Superior temporal gyrus (tissue), 1 donor: Measurements from ENCODE around the gene TMEM11.

Source experiments
- DNase-seq: peaks from one replicate; pipeline ENCODE4 v3.0.0-alpha.2; 2016; ENCODE audit errors: extremely low spot score

Gene TMEM11, protein sequence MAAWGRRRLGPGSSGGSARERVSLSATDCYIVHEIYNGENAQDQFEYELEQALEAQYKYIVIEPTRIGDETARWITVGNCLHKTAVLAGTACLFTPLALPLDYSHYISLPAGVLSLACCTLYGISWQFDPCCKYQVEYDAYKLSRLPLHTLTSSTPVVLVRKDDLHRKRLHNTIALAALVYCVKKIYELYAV

DNA sequence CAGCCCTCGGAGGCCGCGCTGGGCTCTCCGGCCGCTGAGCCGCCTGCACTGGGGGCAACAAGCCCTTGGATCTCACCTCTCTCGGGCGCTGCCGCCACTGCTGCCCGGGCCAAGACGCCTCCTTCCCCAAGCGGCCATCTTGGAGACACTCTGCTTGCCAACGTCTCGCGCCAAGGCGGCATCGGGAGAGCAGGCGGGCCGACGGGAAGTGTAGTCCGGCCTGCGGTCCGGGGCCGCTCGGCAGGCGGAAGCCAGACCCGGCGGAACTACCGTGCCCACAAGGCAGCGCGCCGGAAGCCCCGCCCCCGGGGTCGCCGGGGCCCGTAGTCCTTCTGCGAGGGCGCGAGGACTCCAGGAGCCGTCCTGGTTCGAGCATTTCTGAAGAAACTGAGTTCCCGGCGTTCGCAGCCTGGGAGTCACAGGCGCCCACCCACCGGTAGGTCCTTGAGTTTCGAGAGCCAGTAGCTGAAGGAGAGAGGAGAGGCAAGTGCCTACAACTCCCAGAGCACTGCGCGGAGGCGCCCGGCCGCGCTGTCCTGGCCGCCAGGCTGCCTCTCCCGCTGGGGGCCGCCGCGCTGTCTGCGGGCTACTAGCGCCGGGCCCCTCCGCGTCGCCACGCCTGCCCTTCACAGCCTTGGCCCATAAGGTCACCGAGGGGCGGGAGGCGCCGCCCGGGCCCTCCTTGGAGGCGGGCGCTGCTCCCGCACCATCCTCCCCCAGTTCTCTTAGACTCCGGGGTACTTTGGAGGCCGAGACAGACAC, at the start of gene TMEM11:
TMEM11 (minus strand) TSS at position 147 of the 762 bp plus-strand sequence; CDS start at position 138, 9 bp downstream.
- DNase-seq, result peak; percentile 93

DNA sequence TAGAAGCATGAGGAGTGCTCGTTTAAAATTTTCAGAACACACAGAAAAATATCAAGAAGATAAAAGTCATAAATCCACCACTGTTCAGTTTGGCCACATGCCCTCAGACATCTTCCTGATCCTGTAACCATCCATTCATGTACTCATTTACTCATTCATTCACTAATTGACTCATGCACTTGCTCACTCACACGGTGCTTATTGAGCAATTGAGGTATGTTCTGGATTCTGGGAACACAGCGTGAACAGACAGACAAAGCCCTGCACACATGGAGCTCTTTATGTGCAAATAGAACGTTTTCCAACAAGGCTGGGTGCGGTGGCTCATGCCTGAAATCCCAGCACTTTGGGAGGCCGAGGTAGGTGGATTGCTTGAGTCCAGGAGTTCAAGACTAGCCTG, 49.4 kb upstream of the TMEM11 start:
- no peak for DNase-seq

DNA sequence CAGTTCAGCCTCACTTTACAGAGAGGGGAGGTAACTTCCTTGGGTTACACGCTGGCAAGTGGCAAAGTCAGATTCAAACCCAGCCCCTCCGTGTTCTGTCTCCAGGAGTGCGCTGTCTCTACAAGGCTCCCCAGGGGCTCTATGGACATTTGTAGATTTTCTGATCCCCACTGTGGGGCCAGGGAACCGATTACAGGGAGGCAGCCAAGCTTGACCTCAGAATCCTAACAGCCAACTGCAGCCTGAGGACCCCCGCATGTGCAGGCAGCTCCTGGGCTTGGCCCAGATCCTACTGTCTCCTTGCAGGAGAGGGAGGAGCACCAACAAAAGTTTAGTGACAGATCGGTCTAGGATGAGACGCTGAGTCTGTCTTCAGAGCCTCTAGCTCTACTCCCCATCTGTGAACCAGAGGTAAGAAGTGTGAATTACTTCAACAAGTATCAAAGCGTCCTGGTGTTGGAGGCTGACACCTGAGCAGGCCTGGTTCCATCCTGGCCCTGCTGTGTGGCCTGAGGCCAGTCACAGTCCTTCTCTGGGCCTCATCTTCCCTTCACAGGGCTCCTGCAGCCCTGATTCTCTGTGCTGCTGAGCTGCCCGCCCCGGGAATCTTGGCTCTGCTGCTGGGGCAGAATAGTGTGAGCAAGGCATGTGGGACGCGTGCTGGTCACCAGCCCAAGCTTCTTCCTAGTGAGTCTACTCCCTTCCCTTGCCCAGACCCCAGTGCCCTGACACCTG, 48.5 kb upstream of the TMEM11 start:
- no peak for DNase-seq

DNA sequence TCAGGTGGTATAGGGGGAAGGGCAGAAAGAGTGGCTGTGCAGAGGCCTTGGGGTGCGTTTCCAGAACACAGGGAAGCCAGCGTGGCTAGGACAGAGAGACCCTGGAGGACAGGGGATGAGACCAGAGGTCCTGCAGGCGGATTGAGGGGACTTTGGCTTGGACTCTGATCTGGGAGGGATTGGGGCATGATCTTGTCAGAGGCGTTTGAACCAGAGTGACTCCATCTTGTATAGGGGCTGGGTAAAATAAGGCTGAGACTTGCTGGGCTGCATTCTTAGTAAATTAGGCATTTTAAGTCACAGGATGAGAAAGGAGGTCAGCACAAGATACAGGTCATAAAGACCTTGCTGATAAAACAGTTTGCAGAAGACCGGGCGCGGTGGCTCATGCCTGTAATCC, 44.6 kb upstream of the TMEM11 start:
- DNase-seq, result no peak

DNA sequence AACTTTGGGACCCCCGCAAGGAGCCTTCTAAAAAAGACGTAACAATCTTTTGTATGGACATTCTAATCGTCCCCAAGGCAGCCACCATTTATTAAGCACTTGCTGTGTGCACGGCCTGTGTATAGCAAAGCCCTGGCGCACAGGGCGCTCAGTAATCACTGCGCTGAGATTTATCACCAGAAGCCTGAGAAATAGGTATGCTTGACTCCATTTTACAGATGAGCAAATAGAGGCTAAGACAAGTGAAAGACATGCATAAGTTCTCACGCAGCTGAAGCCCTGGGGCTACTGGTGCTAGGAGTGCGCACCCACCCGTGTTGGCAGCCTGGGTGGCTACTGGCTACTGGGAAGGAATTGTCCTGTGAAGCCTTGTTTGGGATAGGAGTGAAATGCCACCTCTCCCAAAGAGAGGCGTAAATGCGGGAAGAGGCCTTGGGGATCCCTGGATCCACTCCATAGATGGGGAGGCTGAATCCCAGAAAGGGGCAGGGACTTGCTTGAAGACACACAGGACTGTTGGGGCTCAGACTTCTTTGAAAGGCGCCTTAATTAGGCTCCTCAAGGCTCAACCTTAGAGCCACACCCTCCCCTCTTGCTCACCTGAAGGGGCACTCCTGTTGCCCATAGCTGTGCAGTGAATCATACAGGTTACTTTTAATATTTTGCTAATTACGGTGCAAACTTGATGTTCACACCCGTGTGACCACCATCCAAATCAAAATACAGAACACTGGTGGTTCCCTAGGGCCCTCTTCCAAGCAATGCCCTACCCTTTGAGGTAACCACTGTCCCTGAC, 39.9 kb upstream of the TMEM11 start:
- DNase-seq, result no peak

DNA sequence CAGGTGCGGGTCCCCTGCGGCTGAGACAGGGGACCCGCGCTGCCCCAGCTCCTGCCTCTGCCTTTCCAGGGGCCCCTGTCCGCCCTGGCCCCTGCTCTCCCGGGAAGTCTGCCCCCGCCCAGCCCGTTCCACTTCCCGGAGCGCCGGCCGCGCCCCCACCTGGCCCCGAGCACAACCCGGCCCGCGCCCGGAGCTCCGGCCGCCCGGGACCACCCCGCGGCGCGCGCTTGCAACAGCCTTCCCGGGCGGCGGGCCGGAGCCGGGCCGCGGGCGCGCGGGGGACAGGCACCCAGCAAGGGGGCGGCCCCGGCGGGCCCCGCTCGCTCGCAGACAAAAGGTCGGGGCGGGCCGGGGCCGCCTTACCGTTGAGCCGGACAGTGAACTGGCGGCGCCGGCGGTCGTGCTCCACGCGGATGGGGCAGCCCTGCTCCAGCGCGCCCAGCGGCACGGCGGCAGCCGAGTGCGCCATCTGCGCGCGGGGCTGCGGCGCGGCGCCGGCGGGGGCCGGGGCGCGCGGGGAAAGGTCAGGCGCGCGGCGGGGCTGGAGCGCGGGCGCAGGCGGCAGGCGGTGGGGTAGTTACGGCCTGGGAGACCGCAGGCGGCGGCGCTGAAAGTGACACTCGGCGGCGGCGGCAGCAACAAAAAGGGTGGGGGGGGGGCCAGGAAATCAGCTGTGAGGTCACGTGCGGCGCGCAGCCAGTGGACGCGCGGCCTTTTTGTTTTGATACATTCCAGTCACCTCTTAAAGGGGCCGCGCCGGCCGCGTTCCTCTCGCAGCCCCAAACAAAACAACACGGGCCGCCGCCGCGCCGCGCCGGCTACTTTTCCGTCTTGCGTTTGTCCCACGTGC, 39.1 kb upstream of the TMEM11 start, which contains the start of gene NATD1:
NATD1 (minus strand) TSS at position 615 of the 850 bp plus-strand sequence; CDS start at position 469, 146 bp downstream.
- DNase-seq, result peak; percentile 85

DNA sequence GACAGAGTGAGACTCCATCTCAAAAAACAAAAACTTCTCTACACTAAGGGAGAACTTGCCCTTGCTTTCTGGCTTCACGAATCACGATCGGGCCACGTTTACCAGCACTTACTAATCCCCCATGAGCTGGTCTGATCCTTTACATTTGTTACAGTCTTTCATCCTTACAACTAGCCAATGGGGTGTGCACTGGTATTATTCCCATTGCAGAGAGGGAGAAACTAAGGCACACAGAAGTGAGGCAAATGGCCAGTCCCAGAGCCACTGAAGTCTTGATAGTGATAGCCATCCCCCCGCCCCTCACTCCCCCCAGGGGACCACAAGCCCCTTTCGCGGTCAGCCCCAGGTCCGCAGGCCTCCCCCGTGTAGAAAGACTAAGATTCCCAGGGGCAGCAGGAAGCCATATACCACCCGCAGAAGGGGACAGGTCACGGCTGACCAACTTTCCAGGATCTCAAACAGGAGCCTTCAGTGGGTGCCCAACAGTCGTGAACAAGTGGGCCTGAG, 38.4 kb upstream of the TMEM11 start:
- DNase-seq, result no peak

DNA sequence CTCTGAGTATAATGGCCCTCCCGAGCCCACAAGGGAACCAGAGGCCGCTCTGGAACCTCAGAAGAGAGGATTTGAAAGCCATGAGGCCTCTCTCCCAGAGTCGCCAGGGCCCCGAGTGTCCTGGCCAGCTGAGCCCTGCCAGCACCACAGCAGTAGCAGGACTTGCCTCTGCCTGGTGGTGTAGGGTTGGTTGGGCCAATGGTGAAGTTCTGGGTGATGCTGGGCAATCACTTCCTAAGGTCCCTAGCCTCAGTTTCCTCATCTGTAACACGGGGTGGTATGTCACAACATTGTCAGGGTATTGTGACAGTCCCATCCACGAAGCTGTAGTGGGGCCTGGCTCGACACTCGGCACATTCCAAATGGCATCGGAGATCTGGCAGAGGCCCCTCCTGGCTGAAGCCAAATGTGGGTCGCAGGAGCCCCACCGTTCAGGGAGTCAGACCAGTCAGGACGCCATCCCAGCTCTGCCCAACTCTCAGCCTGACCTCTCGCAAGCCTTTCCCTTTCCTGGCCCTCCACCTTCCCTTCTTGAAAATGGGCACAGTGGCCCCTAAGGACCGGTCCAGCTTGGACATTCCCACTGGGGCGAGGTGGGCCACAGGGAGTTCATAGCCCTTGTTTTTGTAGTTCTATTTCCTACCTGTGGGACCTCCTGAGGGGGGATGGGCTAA, 37.5 kb upstream of the TMEM11 start:
- no peak for DNase-seq

DNA sequence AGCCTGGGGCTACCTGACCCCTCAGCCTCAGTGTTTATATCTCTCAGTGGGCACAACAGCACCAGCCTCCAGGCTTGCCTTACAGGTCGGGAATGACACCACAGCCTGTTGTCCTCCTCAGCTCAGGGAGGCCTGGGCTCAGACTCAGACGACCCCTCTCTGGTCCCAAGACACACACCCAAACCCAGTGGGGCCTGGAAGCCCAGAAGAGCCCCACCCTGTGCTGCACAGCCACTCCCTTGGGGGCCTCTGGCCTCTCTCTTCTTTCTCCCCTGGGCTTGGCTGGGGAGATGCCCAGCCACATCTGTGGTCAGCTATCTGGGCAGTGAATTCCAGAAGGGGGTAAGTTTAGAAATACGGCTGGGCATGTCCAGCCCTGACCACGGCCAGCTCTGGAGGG, 36.9 kb upstream of the TMEM11 start:
- no peak for DNase-seq

DNA sequence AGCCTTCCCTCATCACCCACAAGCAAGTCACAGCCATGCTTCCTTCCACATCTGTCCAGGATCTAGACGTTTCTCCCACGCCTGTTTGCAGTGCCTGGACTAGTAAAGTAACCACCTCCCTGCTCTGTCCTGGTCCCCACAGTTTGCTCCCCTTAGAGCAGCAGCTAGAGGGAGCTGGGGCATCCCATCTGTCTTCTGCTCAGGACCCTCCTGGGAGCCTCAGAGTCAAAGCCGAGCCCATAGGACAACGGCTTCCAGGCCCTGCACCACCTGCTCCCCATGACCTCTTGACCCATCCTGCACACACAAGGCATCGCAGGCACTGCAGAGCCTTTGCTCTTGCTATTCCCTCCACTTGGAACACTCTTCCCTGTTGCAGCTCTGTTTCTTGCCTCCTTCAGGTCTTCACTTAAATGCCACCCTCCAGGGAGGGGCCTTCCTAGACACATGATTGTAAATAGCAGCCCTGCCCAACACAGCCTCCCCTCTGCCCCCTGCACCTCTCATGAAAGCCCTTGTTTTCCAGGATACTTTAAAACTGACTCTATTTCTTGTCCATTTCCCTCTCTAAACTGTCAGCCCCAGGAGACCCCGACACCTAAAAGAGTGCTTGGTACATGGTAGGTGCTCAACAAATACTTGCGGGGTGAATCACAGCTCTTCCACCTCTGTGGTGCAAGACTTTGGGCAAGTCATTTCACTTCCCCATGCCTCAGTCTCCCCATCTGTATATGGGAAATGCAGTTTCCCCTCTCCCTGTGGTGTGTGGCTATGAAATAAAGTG, 36.2 kb upstream of the TMEM11 start:
- DNase-seq, result no peak

DNA sequence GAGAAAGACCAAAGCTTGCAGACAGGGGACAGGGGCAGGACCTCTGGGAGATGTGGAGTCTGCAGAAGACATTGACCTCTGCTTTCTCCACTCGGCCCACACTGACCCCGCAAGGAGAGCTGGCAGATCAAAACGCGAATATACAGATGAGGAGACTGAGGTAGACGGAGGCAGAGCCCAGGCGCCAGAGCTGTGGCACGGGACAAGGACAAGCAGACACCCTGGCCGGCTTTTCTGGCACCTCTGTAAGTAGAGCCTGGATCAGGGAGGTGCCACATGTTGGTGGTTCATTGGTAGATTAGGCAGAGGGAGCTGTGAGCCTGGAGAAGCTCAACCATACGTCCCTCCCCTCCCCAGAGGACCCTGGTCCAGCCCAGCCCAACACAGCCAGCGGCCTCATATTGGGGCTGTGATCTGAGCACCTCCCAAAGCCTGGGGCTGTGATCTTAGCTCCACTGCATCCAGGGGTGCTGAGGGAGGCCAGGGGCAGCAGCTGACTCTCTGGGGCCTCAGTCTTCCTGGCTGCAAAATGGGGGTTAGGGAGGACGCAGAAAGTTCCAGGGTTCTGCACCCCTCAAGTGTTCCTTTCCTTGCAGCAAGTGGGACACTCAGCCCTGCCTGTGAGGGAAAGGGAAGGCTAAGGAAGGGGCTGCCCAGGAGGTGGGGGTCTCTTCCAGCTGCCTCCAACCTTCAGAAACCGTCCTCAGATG, 35.3 kb upstream of the TMEM11 start:
- DNase-seq, result no peak

DNA sequence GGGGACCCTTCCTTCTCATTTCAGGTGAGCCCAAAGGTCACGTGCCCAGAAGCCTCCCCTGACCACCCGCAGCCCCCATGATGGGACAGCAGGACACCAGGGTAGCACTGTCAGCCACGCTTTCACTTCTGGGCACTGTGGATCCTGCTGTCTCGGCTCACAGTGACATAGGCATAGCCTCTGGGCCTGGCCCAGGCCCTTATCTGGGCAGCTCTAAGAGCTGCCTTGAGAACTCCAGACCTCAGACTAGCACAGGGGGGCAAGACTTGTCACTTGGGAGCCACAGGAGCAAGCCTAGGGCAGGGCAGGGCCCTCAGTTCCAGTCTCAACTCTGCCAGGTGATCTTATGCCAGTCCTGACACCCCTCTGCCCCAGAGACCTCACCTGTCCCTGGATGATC, 34.5 kb upstream of the TMEM11 start:
- DNase-seq, result no peak

DNA sequence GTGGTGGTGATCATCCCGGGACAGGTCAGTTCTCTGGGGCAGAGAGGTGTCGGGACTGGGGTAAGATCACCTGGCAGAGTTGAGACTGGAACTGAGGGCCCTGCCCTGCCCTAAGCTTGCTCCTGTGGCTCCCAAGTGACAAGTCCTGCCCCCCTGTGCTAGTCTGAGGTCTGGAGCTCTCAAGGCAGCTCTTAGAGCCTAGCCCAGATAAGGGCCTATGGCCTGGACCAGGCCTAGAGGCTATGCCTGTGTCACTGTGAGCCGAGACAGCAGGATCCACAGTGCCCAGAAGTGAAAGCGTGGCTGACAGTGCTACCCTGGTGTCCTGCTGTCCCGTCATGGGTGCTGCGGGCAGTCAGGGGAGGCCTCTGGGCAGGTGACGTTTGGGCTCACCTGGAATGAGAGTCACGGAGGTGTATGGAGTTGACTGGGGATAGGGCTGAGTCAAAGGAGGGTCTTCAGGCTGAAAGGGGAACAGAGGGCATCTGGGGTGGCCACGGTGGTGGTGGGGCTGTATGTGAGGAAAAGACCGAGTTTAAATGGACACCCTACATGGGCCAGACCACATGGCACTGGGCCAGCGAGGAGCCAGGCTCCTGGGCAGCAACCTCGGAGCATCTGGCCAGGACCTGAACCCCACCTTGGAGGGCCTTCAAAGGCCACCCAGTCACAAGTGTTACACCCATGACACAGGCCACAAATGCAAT, 33.7 kb upstream of the TMEM11 start:
- DNase-seq, result no peak

DNA sequence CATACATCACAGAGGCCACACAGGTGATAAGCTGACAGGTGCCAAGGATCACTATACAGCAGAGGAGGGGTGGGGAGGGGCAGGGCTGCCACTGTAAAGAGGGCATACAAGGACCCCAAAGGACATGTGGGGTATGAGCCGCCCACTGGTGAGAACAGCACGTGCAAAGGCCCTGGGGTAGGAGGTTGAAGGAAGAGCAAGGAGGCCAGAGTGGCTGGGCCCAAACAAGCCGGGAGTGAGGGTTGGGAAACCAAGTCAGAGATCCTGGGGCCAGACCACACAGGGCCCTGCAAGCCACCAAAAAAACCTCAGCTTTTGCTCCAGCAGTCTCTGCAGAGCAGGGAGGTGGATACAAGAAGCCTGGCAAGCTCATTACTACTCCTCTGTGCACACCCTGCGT, 32.7 kb upstream of the TMEM11 start:
- DNase-seq, result no peak

DNA sequence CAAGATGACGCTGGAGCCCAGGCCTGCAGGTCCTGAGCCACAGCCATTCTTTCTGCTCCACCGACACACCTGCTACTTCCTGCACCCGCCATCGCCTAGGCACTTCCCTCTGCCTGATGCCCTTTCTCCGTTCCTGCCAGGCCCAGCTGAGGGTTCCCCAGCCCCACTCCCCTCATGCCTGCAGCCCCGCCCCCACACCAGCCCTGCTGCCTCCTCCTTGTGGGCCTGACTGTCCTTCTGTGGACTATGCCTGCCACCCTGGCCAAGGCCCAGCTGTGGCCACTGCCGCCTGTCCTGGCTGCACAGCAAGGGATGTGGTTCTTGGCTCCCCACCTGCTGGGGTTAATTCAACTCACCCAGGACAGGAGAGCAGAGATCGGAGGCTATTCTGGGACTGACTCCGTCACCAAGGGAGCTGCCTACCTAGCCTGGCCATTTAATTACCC, 31.7 kb upstream of the TMEM11 start:
- no peak for DNase-seq

DNA sequence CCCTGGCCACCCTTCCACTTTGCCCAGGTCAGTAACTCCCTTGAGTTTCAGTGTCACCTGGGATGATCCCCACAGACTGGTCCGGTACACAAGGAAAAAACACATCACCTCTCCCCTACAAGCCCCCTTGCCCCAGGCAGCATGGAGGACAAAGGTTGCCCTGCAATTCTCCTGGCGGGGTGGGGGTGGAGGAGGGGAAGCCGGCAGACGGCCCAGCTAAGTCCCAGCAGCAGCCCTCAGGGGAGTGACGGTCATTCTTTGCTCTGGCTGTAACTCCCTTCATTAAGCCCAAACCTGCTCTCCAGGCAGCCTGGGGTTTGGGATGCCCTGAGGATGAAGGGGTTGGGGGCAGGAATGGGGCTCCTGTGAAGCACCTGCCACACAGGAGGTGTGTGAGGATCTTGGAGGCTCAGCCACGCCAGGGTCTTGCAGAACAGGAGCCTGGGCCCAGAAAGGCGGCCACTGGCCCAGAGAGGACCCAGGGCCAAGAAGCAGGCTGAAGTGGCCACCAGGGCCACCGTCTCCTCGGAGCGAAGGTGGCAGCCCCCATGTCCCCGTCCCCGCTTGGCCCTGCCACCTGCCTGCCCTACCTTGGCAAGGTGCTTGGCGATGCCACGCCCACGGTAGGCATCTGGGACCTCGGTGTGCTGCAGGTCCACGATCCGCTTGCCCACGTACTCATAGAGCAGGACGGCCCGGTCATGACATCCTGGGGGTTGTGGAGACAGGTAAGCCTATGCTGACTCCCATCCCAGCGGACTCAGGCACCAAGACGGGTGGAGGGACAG, 29.7 kb upstream of the TMEM11 start:
- no peak for DNase-seq
